GM13976 (cell line): ENCODE measurements around the gene BRIP1.
"Not testable (repeated sequence)": the region's sequence is repeated elsewhere in the genome, so short reads cannot be mapped to it uniquely, and the experiment has no call there.

Source experiments
- DNase-seq: peaks from one replicate; pipeline ENCODE4 v3.0.0; 2012; ENCODE audit warnings: low spot score
- CTCF ChIP-seq: IDR thresholded peaks from 2 replicates; pipeline ENCODE4 v1.5.1; 2012; ENCODE audit warnings: borderline replicate concordance, mild to moderate bottlenecking; ENCODE audit not compliant: insufficient read depth; ENCODE audit errors: extremely low read depth, missing control alignments, control extremely low read depth
- in situ Hi-C: fragments of 300-500 bp; cut with MboI; formaldehyde crosslinking; loops from one replicate; pipeline ENCODE4 v1.12.0; 2022; ENCODE audit warnings: low sequenced_read_pairs, mixed read lengths, inconsistent platforms; ENCODE audit not compliant: unreplicated experiment

Gene BRIP1

GRCh38 chr17:61783556-61784304 lies 79.6 kb downstream of the BRIP1 start:
- peak; percentile 22 for DNase-seq
- no peak for TF ChIP-seq CTCF
- in situ Hi-C loops = no loop called here

GRCh38 chr17:61783120-61783519 lies 80.2 kb downstream of the BRIP1 start:
- no peak for DNase-seq
- TF ChIP-seq CTCF = no peak
- in situ Hi-C loops = no loop called here

- in situ Hi-C loops = no loop called here
- DNase-seq = no peak
- no peak for TF ChIP-seq CTCF
Observed at GRCh38 chr17:61782683-61783082, 80.6 kb downstream of the BRIP1 start.

GRCh38 chr17:61775364-61775763 lies 88.0 kb downstream of the BRIP1 start:
- in situ Hi-C loops = no loop called here
- no peak for TF ChIP-seq CTCF
- no peak for DNase-seq

GRCh38 chr17:61774724-61775123 lies 88.6 kb downstream of the BRIP1 start:
- no peak for TF ChIP-seq CTCF

GRCh38 chr17:61774087-61774486 lies 89.2 kb downstream of the BRIP1 start:
- in situ Hi-C loops, DNase-seq: not testable (repeated sequence)

More at GRCh38 chr17:61774724-61775123, 88.6 kb downstream of the BRIP1 start:
- in situ Hi-C loops = no loop called here
- DNase-seq = no peak

- no peak for TF ChIP-seq CTCF
- no peak for DNase-seq
Observed at GRCh38 chr17:61770752-61771533, 92.4 kb downstream of the BRIP1 start.

More at GRCh38 chr17:61770752-61771533, 92.4 kb downstream of the BRIP1 start:
- in situ Hi-C loops = no loop called here
